HCT116 (cell line): ENCODE results near the gene LRRN2. TPM values are rescaled to one million over a fixed set of nuclear protein-coding genes. Genes with fewer than 3 reads are reported as not detected.

ENCODE experiments used
- ATAC-seq: fragments of 200-7000 bp; cut with Tn5 transposase; 2 replicates; pipeline ENCODE4 v1.9.1; 2020; ENCODE audit warnings: mild to moderate bottlenecking, moderate library complexity
- BruUV-seq: library from RNA; stranded (reverse); fragments of 400-500 nt; replicated peaks from 2 replicates; lab custom pipeline; 2021; lab: Mats Ljungman, UMichigan
- CTCF ChIA-PET: fragments of 300-600 bp; sonication (Branson Sonifier 250); formaldehyde crosslinking; loops from one replicate; lab custom pipeline; 2021; ENCODE audit warnings: antibody characterized with exemption; lab: Charles Lee
- POLR2A ChIA-PET: fragments of 300-600, 350-600 bp; sonication (Branson Sonifier 250); formaldehyde crosslinking; loops from one replicate; lab custom pipeline; 2021; ENCODE audit warnings: antibody characterized with exemption; lab: Charles Lee
- RAD21 ChIA-PET, 2 experiments: fragments of 300-600 bp; sonication (Branson Sonifier 250); formaldehyde crosslinking; loops; one replicate each; lab custom pipeline; 2023; ENCODE audit warnings: low total read pairs in 2 of 2; ENCODE audit not compliant: uncharacterized antibody in 2 of 2, unreplicated experiment in 2 of 2, low non-redundant PET in 1 of 2; lab: Charles Lee
- DNase-seq: peaks from one replicate; pipeline ENCODE4 v3.0.0-alpha.2; 2010; ENCODE audit warnings: low read depth, low spot score
- H2AFZ ChIP-seq: fragments of 200-600 bp; shearing (Covaris generic), sonication (generic); 2 replicates; pipeline ENCODE4 v1.6.1; 2017; ENCODE audit warnings: low read depth, mixed run types, mixed read lengths, antibody characterized with exemption, low read length; ENCODE audit not compliant: poor library complexity, severe bottlenecking
- H3K27ac ChIP-seq: 2 replicates; pipeline ENCODE4 v1.5.1; 2012; ENCODE audit warnings: low read depth, low read length
- H3K27me3 ChIP-seq: fragments of 200-600 bp; sonication (generic); 2 replicates; pipeline ENCODE4 v1.6.1; 2016; ENCODE audit warnings: mixed run types, low read length, mixed read lengths; ENCODE audit not compliant: insufficient read depth
- H3K36me3 ChIP-seq, 2 experiments: fragments of 200-500 bp in 1 of 2; fragments of 200-600 bp in 1 of 2; sonication (Bioruptor generic) in 1 of 2; sonication (generic) in 1 of 2; 2 replicates each; pipeline versions ENCODE4 v1.5.1 to v1.6.1; 2014 to 2016; ENCODE audit warnings: low read length in 2 of 2, inconsistent platforms in 1 of 2, mixed read lengths in 1 of 2, mixed run types in 1 of 2; ENCODE audit not compliant: insufficient read depth in 2 of 2, control insufficient read depth in 1 of 2
- H3K4me1 ChIP-seq, 2 experiments: fragments of 200-600 bp in 1 of 2; sonication (generic) in 1 of 2; 2 replicates each; pipeline versions ENCODE4 v1.5.1 to v1.6.1; 2012 to 2017; ENCODE audit warnings: low read length in 2 of 2, inconsistent platforms in 1 of 2, mild to moderate bottlenecking in 1 of 2, mixed read lengths in 1 of 2, mixed run types in 1 of 2, moderate library complexity in 1 of 2; ENCODE audit not compliant: insufficient read depth in 2 of 2, control insufficient read depth in 1 of 2
- H3K4me2 ChIP-seq: fragments of 200-600 bp; sonication (generic); 2 replicates; pipeline ENCODE4 v1.6.1; 2017; ENCODE audit warnings: mixed run types, low read length, mixed read lengths
- H3K4me3 ChIP-seq, 2 experiments: fragments of 200-600 bp in 1 of 2; sonication (generic) in 1 of 2; replicated peaks in 1 of 2; 2 replicates each; pipeline ENCODE4 v1.5.1; 2011 to 2016; ENCODE audit warnings: low read length in 2 of 2, control low read depth in 1 of 2, low read depth in 1 of 2, mild to moderate bottlenecking in 1 of 2, mixed read lengths in 1 of 2, mixed run types in 1 of 2
- H3K79me2 ChIP-seq: fragments of 200-600 bp; sonication (generic); 2 replicates; pipeline ENCODE4 v1.6.1; 2017; ENCODE audit warnings: mild to moderate bottlenecking, mixed run types, low read length, moderate library complexity, mixed read lengths; ENCODE audit not compliant: insufficient read depth
- H3K9ac ChIP-seq: fragments of 200-600 bp; sonication (generic); 2 replicates; pipeline ENCODE4 v1.6.1; 2016; ENCODE audit warnings: low read length, mixed read lengths
- H3K9me2 ChIP-seq: fragments of 200-600 bp; sonication (generic), shearing (Covaris generic); 2 replicates; pipeline ENCODE4 v1.6.1; 2017; ENCODE audit warnings: mixed run types, mild to moderate bottlenecking, moderate library complexity; ENCODE audit not compliant: insufficient read depth
- H3K9me3 ChIP-seq, 2 experiments: fragments of 200-500 bp in 1 of 2; fragments of 200-600 bp in 1 of 2; sonication (Bioruptor generic) in 1 of 2; sonication (generic) in 1 of 2; 2 replicates each; pipeline ENCODE4 v1.6.1; 2014 to 2017; ENCODE audit warnings: low read length in 2 of 2, mixed read lengths in 2 of 2, inconsistent platforms in 1 of 2, low read depth in 1 of 2, mild to moderate bottlenecking in 1 of 2, mixed run types in 1 of 2, moderate library complexity in 1 of 2; ENCODE audit not compliant: control insufficient read depth in 1 of 2, insufficient read depth in 1 of 2
- H4K20me1 ChIP-seq: fragments of 200-600 bp; sonication (generic), shearing (Covaris generic); 2 replicates; pipeline ENCODE4 v1.6.1; 2017; ENCODE audit warnings: mixed run types, mild to moderate bottlenecking, moderate library complexity; ENCODE audit not compliant: insufficient read depth
- CBX3 ChIP-seq: IDR thresholded peaks from 2 replicates; pipeline ENCODE4 v1.6.1; 2012; ENCODE audit warnings: low read depth
- CEBPB ChIP-seq: IDR thresholded peaks from 2 replicates; pipeline ENCODE4 v1.6.1; 2012; ENCODE audit warnings: low read depth
- CTCF ChIP-seq, 3 experiments: fragments of 200-600 bp in 1 of 3; sonication (generic) in 1 of 3; IDR thresholded peaks in 2 of 3; conservative IDR thresholded peaks in 1 of 3; 2 replicates each; pipeline ENCODE4 v1.5.1; 2012 to 2017; ENCODE audit warnings: low read depth in 2 of 3, low read length in 2 of 3, antibody characterized with exemption in 1 of 3, borderline replicate concordance in 1 of 3, control low read depth in 1 of 3, mild to moderate bottlenecking in 1 of 3, mixed read lengths in 1 of 3, mixed run types in 1 of 3, moderate library complexity in 1 of 3; ENCODE audit not compliant: insufficient read depth in 1 of 3
- EGR1 ChIP-seq: IDR thresholded peaks from 2 replicates; pipeline ENCODE4 v1.6.1; 2012; ENCODE audit warnings: low read depth
- ELF1 ChIP-seq: IDR thresholded peaks from 2 replicates; pipeline ENCODE4 v1.6.1; 2012; ENCODE audit warnings: low read depth, borderline replicate concordance
- EZH2 ChIP-seq: fragments of 200-600 bp; sonication (generic); IDR thresholded peaks from 2 replicates; pipeline ENCODE4 v1.6.1; 2017; ENCODE audit warnings: antibody characterized with exemption, mixed run types
- POLR2A ChIP-seq: IDR thresholded peaks from 2 replicates; pipeline ENCODE4 v1.7.0; 2011; ENCODE audit warnings: borderline replicate concordance; ENCODE audit not compliant: insufficient read depth, insufficient read length; ENCODE audit errors: extremely low read depth
- SIN3A ChIP-seq: IDR thresholded peaks from 2 replicates; pipeline ENCODE4 v1.6.1; 2012; ENCODE audit warnings: low read depth
- SP1 ChIP-seq: IDR thresholded peaks from 2 replicates; pipeline ENCODE4 v1.6.1; 2012; ENCODE audit warnings: low read depth
- TCF7L2 ChIP-seq: IDR thresholded peaks from 2 replicates; pipeline ENCODE4 v1.7.0; 2011; ENCODE audit warnings: borderline replicate concordance, inconsistent platforms; ENCODE audit not compliant: insufficient read depth, insufficient read length; ENCODE audit errors: extremely low read depth
- YY1 ChIP-seq: IDR thresholded peaks from 2 replicates; pipeline ENCODE4 v1.6.1; 2011; ENCODE audit warnings: low read length, low read depth, moderate library complexity, mild to moderate bottlenecking; ENCODE audit not compliant: insufficient replicate concordance; ENCODE audit errors: extremely low read depth
- ZBTB33 ChIP-seq: IDR thresholded peaks from 2 replicates; pipeline ENCODE4 v1.6.1; 2011; ENCODE audit warnings: mild to moderate bottlenecking, low read length, moderate library complexity; ENCODE audit not compliant: insufficient replicate concordance; ENCODE audit errors: extremely low read depth
- ZFX ChIP-seq: fragments of 450-650 bp; IDR thresholded peaks from 2 replicates; pipeline ENCODE4 v1.6.1; 2017
- ZNF274 ChIP-seq: fragments of 200-500 bp; sonication (Bioruptor generic); IDR thresholded peaks from 2 replicates; pipeline ENCODE4 v1.6.1; 2014; ENCODE audit warnings: mild to moderate bottlenecking, low read depth, low read length, inconsistent platforms
- intact Hi-C: fragments of 100-400 bp; cut with micrococcal nuclease; formaldehyde crosslinking; loops from 2 replicates; pipeline ENCODE4 v1.10.0; 2022
- total RNA-seq: library from RNA; stranded (reverse); gene quantifications from one replicate; pipeline ENCODE4 v1.2.1, GENCODE V29; 2021; ENCODE audit not compliant: unreplicated experiment

LRRN2 gene
- total RNA-seq, 1 experiment from 2014 or later, result 3.2 TPM

DNA sequence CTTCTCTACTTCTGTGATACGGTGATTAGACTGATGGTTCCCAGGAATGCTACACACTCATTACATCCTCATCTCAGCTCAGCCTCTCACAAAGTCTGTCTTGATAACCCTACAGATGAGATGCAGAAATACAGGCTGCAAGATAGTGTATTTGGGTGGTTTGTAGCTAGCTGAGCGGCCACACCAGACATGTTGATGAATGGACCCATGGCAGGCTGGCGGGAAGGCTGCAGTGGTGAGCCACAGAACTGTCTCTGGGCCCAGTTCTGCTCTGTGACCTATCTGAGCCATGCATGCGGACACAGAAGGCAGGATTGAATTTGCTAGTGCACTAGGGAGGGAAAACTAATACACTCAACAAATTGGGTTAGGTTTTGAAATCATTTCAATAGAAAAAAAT is 71.9 kb downstream of the LRRN2 start:
- peaks cover 4% of the 10 kb centered on the region; the same call in 1 of the 2 replicates for H3K27me3 ChIP-seq
- H3K9me3 ChIP-seq, result no peaks in the 10 kb centered on the region
- H3K4me2 ChIP-seq, result no peak overlapping the region
- no peaks in the 10 kb centered on the region for H3K9me2 ChIP-seq
- H2AFZ ChIP-seq, result no peak overlapping the region
- ChIA-PET POLR2A (no interaction called here), CTCF (no interaction called here), RAD21 (no interaction called here)
- no peaks in the 10 kb centered on the region for H3K4me1 ChIP-seq
- intact Hi-C loops, result no loop called here
- H3K79me2 ChIP-seq, result no peaks in the 10 kb centered on the region
- H3K4me3 ChIP-seq, result no peak overlapping the region
- ATAC-seq, result no peak
- H3K36me3 ChIP-seq, result no peaks in the 10 kb centered on the region
- TF ChIP-seq SIN3A (no peak), ZNF274 (no peak), SP1 (no peak), ELF1 (no peak), ZFX (no peak), CEBPB (no peak), YY1 (no peak), ZBTB33 (no peak)
- BruUV-seq, result no TSS peak
- no peaks in the 10 kb centered on the region for H4K20me1 ChIP-seq
- no peak overlapping the region for H3K27ac ChIP-seq
- DNase-seq, result no peak
- no peak overlapping the region for H3K9ac ChIP-seq

GRCh38 chr1:204612326-204612725 is 73.2 kb downstream of the LRRN2 start:
- no peaks in the 10 kb centered on the region for H3K9me3 ChIP-seq
- H3K4me3 ChIP-seq, result no peak overlapping the region
- ATAC-seq, result no peak
- ChIA-PET RAD21 (no interaction called here), POLR2A (no interaction called here), CTCF (no interaction called here)
- intact Hi-C loops, result no loop called here
- no peak overlapping the region for H3K9ac ChIP-seq
- BruUV-seq, result no TSS peak
- DNase-seq, result no peak
- no peaks in the 10 kb centered on the region for H3K79me2 ChIP-seq
- no peaks in the 10 kb centered on the region for H3K4me1 ChIP-seq
- peaks cover 4% of the 10 kb centered on the region; the same call in 1 of the 2 replicates for H3K27me3 ChIP-seq
- H4K20me1 ChIP-seq, result no peaks in the 10 kb centered on the region
- no peak overlapping the region for H3K4me2 ChIP-seq
- H3K9me2 ChIP-seq, result no peaks in the 10 kb centered on the region
- H2AFZ ChIP-seq, result no peak overlapping the region
- no peak overlapping the region for H3K27ac ChIP-seq
- no peaks in the 10 kb centered on the region for H3K36me3 ChIP-seq
- TF ChIP-seq POLR2A (no peak), ZBTB33 (no peak), EGR1 (no peak), CTCF (IDR thresholded peaks at IDR 0.05 in 2 of 3, conservative IDR thresholded peaks at IDR 0.05 in 1 of 3; ENCODE audit: borderline replicate concordance in 1 of 3, insufficient read depth in 1 of 3, low read depth in 2 of 3, low read length in 2 of 3) (no peak), SP1 (no peak), SIN3A (no peak), EZH2 (no peak), CBX3 (no peak), YY1 (no peak), TCF7L2 (no peak)
